NT2/D1 (cell line): ENCODE measurements around the gene TFF2.

Experiments used
- YY1 ChIP-seq: IDR thresholded peaks from 2 replicates; pipeline ENCODE4 v1.6.1; 2011; ENCODE audit not compliant: insufficient read length, insufficient read depth
- ZNF274 ChIP-seq: IDR thresholded peaks from 2 replicates; pipeline ENCODE4 v1.6.1; 2011; ENCODE audit warnings: mild to moderate bottlenecking, low read depth, low read length

GRCh38 chr21:42375506-42375905 is 24.7 kb upstream of the TFF2 start:
- TF ChIP-seq ZNF274 (no peak), YY1 (no peak)
